Measurements from ENCODE around the gene ARSB.

- TF ChIP-seq CTCF (IDR thresholded peaks at IDR 0.05; ENCODE audit: insufficient read depth, low read depth, low read length) (no peak), EZH2 (IDR thresholded peaks at IDR 0.05; ENCODE audit: insufficient read depth, low read length) (no peak)
These were observed 171.1 kb downstream of the ARSB start for GRCh38 chr5:78813906-78814530.

All from astrocyte (in vitro differentiated cells and primary cell).